HepG2 (cell line): ENCODE data around the gene PGS1.

Source experiments
- CEBPB ChIP-seq: IDR thresholded peaks from 2 replicates; pipeline ENCODE4 v1.6.1; 2011; ENCODE audit warnings: low read depth, low read length, improper control_type of control experiment, borderline replicate concordance
- NR2F6 ChIP-seq, 2 experiments: IDR thresholded peaks; 2 replicates each; pipeline ENCODE4 v1.6.1; 2016; ENCODE audit warnings: antibody characterized with exemption in 1 of 2, mild to moderate bottlenecking in 1 of 2
- POLR2A ChIP-seq, 2 experiments: IDR thresholded peaks; 2 replicates each; pipeline ENCODE4 v1.6.1; 2011; ENCODE audit warnings: low read depth in 2 of 2, low read length in 2 of 2, mild to moderate bottlenecking in 1 of 2, moderate library complexity in 1 of 2; ENCODE audit not compliant: insufficient read depth in 1 of 2
- TBX2 ChIP-seq: sonication (generic); formaldehyde crosslinking; IDR thresholded peaks from 2 replicates; pipeline ENCODE4 v1.5.0; 2020; ENCODE audit warnings: missing genetic modification reagents, mild to moderate bottlenecking, borderline replicate concordance
- ZBTB3 ChIP-seq: sonication (generic); formaldehyde crosslinking; IDR thresholded peaks from 2 replicates; pipeline ENCODE4 v1.4.0; 2020; ENCODE audit warnings: low read depth, mild to moderate bottlenecking, moderate library complexity, missing genetic modification reagents, borderline replicate concordance

- no peak for TF ChIP-seq ZBTB3 (CRISPR knock-in tag)
- no peak for TF ChIP-seq CEBPB
- TF ChIP-seq TBX2 = no peak
- TF ChIP-seq NR2F6 (IDR thresholded peaks at IDR 0.05) = no peak
- TF ChIP-seq NR2F6 (CRISPR knock-in tag; IDR thresholded peaks at IDR 0.05) = no peak
- no peak for TF ChIP-seq POLR2A (IDR thresholded peaks at IDR 0.05; ENCODE audit: insufficient read depth in 1 of 2, low read depth in 2 of 2, low read length in 2 of 2)
These were observed 13.8 kb upstream of the PGS1 start for GRCh38 chr17:78364436-78365281.
